NCI-H2107 treated with DMSO at 0.1 percent for 48 hours (cell line): ENCODE data around the gene GRAP2.

Experiments used
- DNase-seq: peaks from one replicate; lab custom pipeline; 2025; ENCODE audit not compliant: unreplicated experiment; lab: John Stamatoyannopoulos, UW

Gene GRAP2

GRCh38 chr22:39962071-39962470, 61.2 kb downstream of the GRAP2 start:
- DNase-seq, result no peak

DNA sequence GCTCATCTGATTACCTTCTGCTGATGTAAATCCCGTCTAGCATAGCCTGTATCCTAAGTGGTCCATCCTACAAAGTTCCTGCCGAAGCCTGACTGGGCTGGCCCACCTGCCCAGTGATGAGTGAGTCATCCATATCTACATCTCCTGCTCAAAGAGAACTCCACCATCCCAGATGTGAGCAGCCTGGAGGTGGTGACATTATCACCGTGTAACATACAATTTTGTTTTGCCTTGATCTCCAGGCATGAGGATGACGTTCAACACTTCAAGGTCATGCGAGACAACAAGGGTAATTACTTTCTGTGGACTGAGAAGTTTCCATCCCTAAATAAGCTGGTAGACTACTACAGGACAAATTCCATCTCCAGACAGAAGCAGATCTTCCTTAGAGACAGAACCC, 64.9 kb downstream of the GRAP2 start:
- DNase-seq, result no peak

DNA sequence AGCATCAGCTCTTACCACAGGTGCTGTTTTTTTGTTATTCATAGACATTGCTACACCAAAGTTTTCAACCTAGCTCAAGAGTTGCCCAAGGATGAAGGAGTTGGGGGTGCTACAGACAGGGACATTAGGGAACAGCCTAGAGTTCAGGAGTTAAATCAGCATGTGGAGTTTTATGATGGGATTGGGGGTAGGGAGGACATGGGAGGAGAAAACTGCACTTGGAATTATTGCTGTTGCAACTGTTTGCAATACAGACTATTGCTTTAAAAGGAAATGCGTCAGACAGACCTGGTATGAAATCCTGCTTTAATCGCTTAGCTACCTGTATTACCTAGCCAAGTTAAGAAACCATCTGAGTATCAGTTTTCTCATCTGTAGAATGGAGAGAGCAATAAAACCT, 65.6 kb downstream of the GRAP2 start:
- DNase-seq, result no peak

DNA sequence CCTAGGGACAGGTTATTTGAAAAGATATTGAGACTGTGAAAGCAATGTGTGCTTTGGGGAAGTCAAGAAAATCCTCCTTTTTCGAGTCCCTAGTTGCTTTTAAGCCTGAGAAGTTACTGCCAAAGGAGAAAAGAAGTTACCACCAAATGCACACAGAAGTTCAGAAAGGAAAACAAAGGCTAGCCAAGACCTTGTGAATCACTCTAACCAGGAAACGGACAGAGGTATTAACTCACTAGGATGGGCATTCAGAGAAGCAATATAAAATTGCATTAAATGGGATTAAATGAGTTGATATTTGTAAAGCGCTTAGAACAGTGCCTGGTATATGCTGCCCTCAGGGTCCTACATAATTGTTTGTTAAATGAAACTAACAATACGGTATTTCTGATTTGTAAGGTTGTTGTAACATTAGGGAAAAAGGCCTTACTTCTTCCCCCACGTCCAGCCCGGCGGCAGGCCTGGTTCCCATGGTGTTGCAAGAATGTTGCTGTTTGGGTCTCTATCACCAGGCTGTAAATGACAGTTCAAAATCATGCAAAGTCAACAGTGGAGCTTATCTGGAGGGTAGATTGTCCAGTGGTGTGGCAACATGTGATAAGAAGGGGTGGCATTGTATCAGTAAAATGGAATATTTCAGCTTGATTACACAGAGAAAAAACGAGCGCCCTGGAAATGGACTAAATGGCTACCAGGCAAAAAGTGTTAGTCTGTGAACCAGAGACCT, 66.4 kb downstream of the GRAP2 start:
- no peak for DNase-seq

DNA sequence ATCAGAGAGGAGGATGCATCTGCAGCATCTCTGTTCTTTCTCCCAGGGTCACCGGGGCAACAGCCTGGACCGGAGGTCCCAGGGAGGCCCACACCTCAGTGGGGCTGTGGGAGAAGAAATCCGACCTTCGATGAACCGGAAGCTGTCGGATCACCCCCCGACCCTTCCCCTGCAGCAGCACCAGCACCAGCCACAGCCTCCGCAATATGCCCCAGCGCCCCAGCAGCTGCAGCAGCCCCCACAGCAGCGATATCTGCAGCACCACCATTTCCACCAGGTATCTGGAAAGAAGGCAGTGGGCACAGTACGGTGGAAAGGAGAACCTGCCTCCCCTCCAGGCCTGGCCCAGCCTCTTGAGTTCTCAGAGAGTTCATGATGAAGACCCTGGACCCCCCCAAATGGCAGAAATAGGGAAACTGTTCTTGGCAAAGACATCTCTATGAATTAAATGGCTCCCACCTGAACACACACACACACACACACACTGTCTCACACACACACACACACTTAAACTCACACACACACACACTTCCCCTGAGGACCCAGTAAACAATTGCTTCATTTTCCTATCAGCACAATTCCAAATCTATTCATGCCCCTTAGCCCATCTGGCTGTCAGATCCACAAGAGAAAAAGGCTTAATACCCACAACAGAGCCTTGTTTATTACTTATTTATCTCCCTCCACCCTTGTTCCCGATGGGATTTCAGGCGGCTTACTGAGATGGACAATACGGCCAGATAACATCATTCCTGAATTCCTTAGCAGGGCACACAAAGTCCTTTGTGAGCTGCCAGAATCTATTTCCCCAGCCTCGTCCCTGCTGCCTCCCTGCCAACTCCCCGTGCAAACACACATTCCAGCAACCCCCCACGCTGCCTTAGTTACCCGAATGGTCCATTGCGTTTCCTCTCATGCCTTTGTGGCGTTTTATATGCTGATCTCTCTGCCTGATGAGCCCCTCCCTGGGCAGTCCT, 67.4 kb downstream of the GRAP2 start:
- no peak for DNase-seq

GRCh38 chr22:39970742-39971141, 69.9 kb downstream of the GRAP2 start:
- DNase-seq, result no peak

GRCh38 chr22:39972641-39973040, 71.8 kb downstream of the GRAP2 start:
- no peak for DNase-seq

DNA sequence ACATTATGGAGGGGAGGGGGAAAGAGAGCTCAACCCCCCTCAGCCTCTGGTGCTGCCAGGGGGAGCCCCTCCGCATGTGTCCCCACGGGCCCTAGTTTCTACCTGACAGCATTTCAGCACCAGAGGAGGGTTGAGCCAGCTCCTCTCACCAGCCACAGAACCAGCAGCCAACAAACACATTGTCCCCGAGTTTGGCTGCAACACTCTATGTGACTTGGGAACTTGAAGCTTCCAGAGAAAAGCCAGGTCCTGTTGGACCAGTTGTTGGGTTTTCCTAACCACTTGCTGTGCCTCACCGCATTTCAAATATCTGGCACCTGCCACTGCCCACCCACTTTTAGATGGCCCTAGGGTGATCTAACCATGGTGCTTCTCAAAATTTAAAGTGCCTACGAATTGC, 72.8 kb downstream of the GRAP2 start:
- DNase-seq, result no peak

DNA sequence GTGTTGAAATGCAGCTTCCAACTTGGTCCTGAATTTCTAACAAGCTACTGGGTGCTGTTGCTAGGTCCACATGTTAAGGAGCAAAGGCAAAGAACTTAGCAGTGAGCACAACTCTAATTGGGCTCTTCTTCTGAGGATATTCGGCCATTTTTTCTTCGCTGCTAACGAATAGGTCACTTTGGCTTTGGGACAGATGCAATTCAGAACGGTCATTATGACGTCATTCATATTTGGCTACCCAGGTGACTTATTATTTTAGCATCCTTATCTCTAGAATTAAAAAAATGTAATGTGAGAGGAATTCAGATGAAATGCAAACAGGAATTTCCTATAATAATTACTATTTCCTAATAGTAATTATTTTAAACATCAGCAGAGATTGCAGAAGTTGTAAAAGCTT, 73.2 kb downstream of the GRAP2 start:
- DNase-seq, result no peak

- no peak for DNase-seq
Measured at GRCh38 chr22:39979048-39979447, 78.2 kb downstream of the GRAP2 start.

- no peak for DNase-seq
Measured at GRCh38 chr22:39979458-39979857, 78.6 kb downstream of the GRAP2 start.

- DNase-seq, result no peak
Measured at GRCh38 chr22:39980596-39980995, 79.7 kb downstream of the GRAP2 start.

DNA sequence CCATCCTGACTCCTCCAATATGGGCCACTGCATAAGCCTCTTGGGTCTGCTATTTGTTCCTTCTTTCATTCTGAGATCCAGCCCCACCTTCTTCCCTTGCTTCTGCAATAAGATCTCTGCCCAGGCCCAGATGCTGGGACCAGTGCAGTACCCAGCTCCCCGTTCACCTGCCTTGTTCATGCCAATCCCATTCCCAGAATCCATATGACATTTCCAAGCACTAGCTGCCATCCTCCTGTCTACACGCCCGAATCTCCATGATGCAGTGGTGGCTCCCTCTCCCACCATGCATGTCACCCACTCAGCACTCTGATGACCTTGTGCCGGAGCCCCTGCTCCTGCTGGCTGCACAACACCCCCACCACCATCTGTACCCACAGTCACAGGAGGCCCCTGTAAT, 82.5 kb downstream of the GRAP2 start:
- DNase-seq, result no peak

DNA sequence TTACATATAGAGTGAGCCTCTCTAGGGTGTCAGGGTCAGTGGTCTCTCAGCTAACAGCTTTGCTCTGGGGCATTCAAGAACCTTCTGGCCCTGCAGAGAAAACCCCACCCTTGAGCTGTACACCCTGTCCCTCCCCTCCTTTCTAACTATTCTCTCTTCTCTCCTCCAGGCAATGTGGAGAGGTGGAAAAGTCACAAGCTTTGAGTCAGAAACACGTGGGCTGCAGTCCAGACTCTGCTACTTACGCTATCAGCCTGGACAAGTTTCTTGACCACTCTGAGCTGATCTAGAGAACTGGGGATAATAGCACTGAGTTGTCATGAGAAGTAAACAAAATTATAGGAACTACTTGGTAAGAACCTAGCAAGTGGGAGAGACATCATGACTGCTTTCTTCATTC, 83.1 kb downstream of the GRAP2 start:
- DNase-seq, result no peak

DNA sequence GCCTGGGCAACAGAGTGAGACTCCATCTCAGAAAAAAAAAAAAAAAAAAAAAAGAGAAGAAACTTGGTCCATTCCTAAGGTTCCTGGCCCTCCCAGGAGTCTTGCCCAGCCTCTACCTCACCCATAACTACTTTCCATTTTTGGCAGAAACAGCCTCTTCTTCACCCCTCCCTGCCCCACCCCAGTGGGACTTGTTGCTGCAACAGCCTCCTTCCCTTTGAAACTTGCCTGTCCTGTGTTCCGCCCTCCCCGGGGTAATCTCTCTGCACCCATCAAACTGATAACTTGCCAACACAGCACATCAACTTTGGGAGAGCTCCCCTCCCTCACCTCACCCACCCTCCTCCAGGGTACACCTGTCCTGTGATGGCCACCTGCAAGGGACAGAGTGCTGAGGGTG, 83.9 kb downstream of the GRAP2 start:
- DNase-seq, result no peak

- DNase-seq, result no peak
Measured at GRCh38 chr22:39985383-39986035, 84.6 kb downstream of the GRAP2 start.

DNA sequence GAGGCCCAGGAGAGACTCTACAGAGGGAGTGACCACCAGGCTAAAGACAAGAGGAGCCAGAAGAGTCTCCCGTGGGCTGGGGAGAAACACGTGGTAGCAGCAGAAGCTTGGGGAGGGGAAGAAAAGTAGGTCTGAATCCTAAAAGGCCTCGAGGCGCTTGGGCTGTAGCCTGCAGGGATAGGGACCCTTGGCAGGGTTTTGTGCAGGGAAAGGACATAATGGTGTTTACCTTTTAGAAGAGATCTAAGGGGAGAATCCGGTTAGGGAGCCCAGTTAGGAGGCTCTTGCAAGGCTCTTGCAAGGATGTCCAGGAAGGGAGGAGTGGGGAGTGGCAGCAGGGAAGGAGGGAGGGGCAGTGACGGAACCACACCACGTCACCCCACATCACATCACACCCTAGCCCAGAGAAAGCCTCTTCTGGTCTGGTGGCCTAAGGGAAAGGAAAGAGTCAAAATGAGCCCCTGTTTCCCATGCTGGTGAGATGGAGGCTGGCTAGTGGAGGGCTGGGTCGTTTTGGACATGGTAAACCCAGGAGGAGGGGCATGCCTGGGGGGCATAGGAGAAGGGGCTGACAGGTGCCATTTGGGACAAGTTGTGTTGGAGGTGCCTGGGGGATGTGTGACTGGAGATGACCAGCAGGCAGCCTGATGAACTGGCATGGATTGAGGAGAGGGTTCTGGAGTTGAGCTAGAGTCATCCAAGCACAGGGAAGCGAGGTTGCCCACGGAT, 87.7 kb downstream of the GRAP2 start:
- no peak for DNase-seq

GRCh38 chr22:39989633-39990032, 88.7 kb downstream of the GRAP2 start:
- no peak for DNase-seq

GRCh38 chr22:39990686-39991085, 89.8 kb downstream of the GRAP2 start:
- no peak for DNase-seq

DNA sequence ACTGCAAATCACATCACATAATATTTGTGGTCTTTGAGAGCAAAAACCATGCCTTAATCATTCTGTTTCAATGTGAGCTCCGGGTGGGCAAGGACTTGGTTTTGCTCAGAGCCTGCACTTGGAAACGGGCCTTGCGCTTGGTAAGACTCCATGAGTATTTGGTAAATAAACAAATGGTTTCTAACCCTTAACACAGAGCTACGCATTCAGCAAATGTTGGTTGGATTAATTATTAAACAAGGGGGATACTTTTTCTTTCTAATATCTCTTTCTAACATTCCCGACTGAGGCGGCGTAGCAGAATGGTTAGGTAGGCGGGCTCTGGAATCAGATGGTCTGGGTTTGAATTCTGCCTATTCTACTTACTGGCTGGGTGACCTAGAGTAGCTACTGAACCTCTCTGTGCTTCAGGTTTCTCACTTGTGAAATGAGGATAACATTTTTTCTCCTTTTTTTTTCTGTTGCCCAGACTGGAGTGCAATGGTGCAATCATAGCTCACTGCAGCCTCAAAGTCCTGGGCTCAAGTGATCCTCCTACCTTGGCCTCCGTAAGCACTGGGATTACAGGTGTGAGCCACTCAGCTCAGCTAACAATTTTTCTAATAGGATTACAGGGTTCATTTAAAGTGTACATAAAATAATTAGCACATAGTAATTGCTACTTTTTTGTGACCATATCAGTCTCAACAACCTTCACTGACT, 90.4 kb downstream of the GRAP2 start:
- DNase-seq, result no peak
